Measurements from ENCODE around the gene TMEM266.
"Not testable (repeated sequence)": the region's sequence is repeated elsewhere in the genome, so short reads cannot be mapped to it uniquely, and the experiment has no call there.

The TMEM266 gene

GRCh38 chr15:76059320-76060117, at the start of gene TMEM266:
TSS of gene TMEM266 (plus strand) at chr15:76059985. CDS start at chr15:76134264, 74,279 bp downstream.
- DNase-seq (ENCODE audit: low spot score): no peak

GRCh38 chr15:76010613-76011012, 49.2 kb upstream of the TMEM266 start:
- no peak for DNase-seq (ENCODE audit: low spot score)

- no peak for DNase-seq (ENCODE audit: low spot score)
Observed at GRCh38 chr15:76011627-76012551, 47.9 kb upstream of the TMEM266 start, which contains the start of gene NRG4. TSS of gene NRG4 (minus strand) at chr15:76012424. CDS start at chr15:76011230, 1,194 bp downstream.

GRCh38 chr15:76013470-76013869, 46.3 kb upstream of the TMEM266 start:
- not testable (repeated sequence) for DNase-seq (ENCODE audit: low spot score)

- DNase-seq (ENCODE audit: low spot score): no peak
Observed at GRCh38 chr15:76024021-76024768, 35.6 kb upstream of the TMEM266 start.

- DNase-seq (ENCODE audit: low spot score): no peak
Observed at GRCh38 chr15:76032046-76032445, 27.7 kb upstream of the TMEM266 start.

GRCh38 chr15:76033438-76033837, 26.3 kb upstream of the TMEM266 start:
- DNase-seq (ENCODE audit: low spot score): no peak

- no peak for DNase-seq (ENCODE audit: low spot score)
Observed at GRCh38 chr15:76034111-76034510, 25.7 kb upstream of the TMEM266 start.

GRCh38 chr15:76035593-76035992, 24.2 kb upstream of the TMEM266 start:
- DNase-seq (ENCODE audit: low spot score): no peak

GRCh38 chr15:76038512-76038911, 21.3 kb upstream of the TMEM266 start:
- DNase-seq (ENCODE audit: low spot score): no peak

- DNase-seq (ENCODE audit: low spot score): not testable (repeated sequence)
Observed at GRCh38 chr15:76054201-76054600, 5.6 kb upstream of the TMEM266 start.

- DNase-seq (ENCODE audit: low spot score): no peak
Observed at GRCh38 chr15:76056931-76057330, 2.9 kb upstream of the TMEM266 start.

- DNase-seq (ENCODE audit: low spot score): peak; percentile 23
Observed at GRCh38 chr15:76057332-76058000, 2.3 kb upstream of the TMEM266 start.

GRCh38 chr15:76058714-76059319, 968 bp upstream of the TMEM266 start:
- no peak for DNase-seq (ENCODE audit: low spot score)

- DNase-seq (ENCODE audit: low spot score): no peak
Observed at GRCh38 chr15:76060118-76060989, 569 bp downstream of the TMEM266 start.

GRCh38 chr15:76061700-76062099, 1.9 kb downstream of the TMEM266 start:
- no peak for DNase-seq (ENCODE audit: low spot score)

- DNase-seq (ENCODE audit: low spot score): no peak
Observed at GRCh38 chr15:76062286-76062685, 2.5 kb downstream of the TMEM266 start.

- no peak for DNase-seq (ENCODE audit: low spot score)
Observed at GRCh38 chr15:76064375-76064774, 4.6 kb downstream of the TMEM266 start.

- DNase-seq (ENCODE audit: low spot score): no peak
Observed at GRCh38 chr15:76065245-76065644, 5.5 kb downstream of the TMEM266 start.

GRCh38 chr15:76065793-76066192, 6.0 kb downstream of the TMEM266 start:
- no peak for DNase-seq (ENCODE audit: low spot score)
